GM18867 (cell line): ENCODE results near the gene NPL.
A peak's percentile ranks its signal among the peaks of the same experiment; 100 is the strongest.

Source experiments
- ATAC-seq: cut with Tn5 transposase; IDR thresholded peaks from one replicate; pipeline ENCODE4 v1.9.1; 2021; ENCODE audit warnings: mild to moderate bottlenecking, moderate library complexity; ENCODE audit not compliant: unreplicated experiment

The NPL gene

GRCh38 chr1:182789138-182790076 lies at the start of gene NPL:
Gene NPL, plus strand, starts transcription at chr1:182789773. Its CDS starts 4,599 bp downstream, at chr1:182794372.
- ATAC-seq, result peak; percentile 95

GRCh38 chr1:182740120-182740519 lies 49.5 kb upstream of the NPL start:
- no peak for ATAC-seq

- no peak for ATAC-seq
Measured at GRCh38 chr1:182742780-182743179, 46.8 kb upstream of the NPL start.

- ATAC-seq, result no peak
Measured at GRCh38 chr1:182752077-182752988, 37.2 kb upstream of the NPL start.

- no peak for ATAC-seq
Measured at GRCh38 chr1:182754087-182754486, 35.5 kb upstream of the NPL start.

- no peak for ATAC-seq
Measured at GRCh38 chr1:182754543-182755314, 34.8 kb upstream of the NPL start.

- ATAC-seq, result no peak
Measured at GRCh38 chr1:182755632-182756031, 33.9 kb upstream of the NPL start.

GRCh38 chr1:182756423-182756822 lies 33.1 kb upstream of the NPL start:
- ATAC-seq, result no peak

- no peak for ATAC-seq
Measured at GRCh38 chr1:182761396-182762395, 27.9 kb upstream of the NPL start.

- ATAC-seq, result no peak
Measured at GRCh38 chr1:182762536-182762935, 27.0 kb upstream of the NPL start.

GRCh38 chr1:182764029-182764727 lies 25.4 kb upstream of the NPL start:
- ATAC-seq, result no peak

GRCh38 chr1:182765391-182765790 lies 24.2 kb upstream of the NPL start:
- no peak for ATAC-seq

- no peak for ATAC-seq
Measured at GRCh38 chr1:182766050-182766449, 23.5 kb upstream of the NPL start.

GRCh38 chr1:182766881-182767645 lies 22.5 kb upstream of the NPL start:
- ATAC-seq, result no peak

GRCh38 chr1:182768963-182769362 lies 20.6 kb upstream of the NPL start:
- no peak for ATAC-seq

GRCh38 chr1:182770232-182770631 lies 19.3 kb upstream of the NPL start:
- no peak for ATAC-seq

- no peak for ATAC-seq
Measured at GRCh38 chr1:182771187-182771984, 18.2 kb upstream of the NPL start.
